K562 (cell line): ENCODE measurements around the gene RRAS. TPM values are rescaled to one million over a fixed set of nuclear protein-coding genes. Genes with fewer than 3 reads are reported as not detected.
A peak's percentile ranks its signal among the peaks of the same experiment; 100 is the strongest.

Experiments
- BHLHE40 ChIP-seq: IDR thresholded peaks from 2 replicates; pipeline ENCODE4 v1.6.1; 2011; ENCODE audit warnings: low read length, improper control_type of control experiment
- FOXM1 ChIP-seq, 2 experiments: fragments of 450-650 bp in 1 of 2; sonication (generic) in 1 of 2; formaldehyde crosslinking in 1 of 2; IDR thresholded peaks; 2 replicates each; pipeline versions ENCODE4 v1.6.1 to v1.9.0; 2017 to 2022; ENCODE audit warnings: low read depth in 2 of 2, mild to moderate bottlenecking in 2 of 2, missing genetic modification reagents in 1 of 2, moderate library complexity in 1 of 2
- KLF6 ChIP-seq: fragments of 250-450 bp; sonication (Bioruptor Pico); IDR thresholded peaks from 2 replicates; pipeline ENCODE4 v1.4.0; 2020; ENCODE audit warnings: mild to moderate bottlenecking, moderate library complexity, borderline replicate concordance
- NRF1 ChIP-seq, 2 experiments: fragments of 450-650 bp; IDR thresholded peaks in 1 of 2; conservative IDR thresholded peaks in 1 of 2; 2 replicates each; pipeline ENCODE4 v1.6.1; 2014; ENCODE audit warnings: mild to moderate bottlenecking in 2 of 2
- POLR3G ChIP-seq: IDR thresholded peaks from 2 replicates; pipeline ENCODE4 v1.6.1; 2011; ENCODE audit not compliant: insufficient read length, insufficient replicate concordance; ENCODE audit errors: extremely low read depth
- PYGO2 ChIP-seq: fragments of 450-650 bp; IDR thresholded peaks from 2 replicates; pipeline ENCODE4 v1.6.1; 2016; ENCODE audit warnings: mild to moderate bottlenecking, missing genetic modification characterization, moderate library complexity, missing compliant biosample characterization
- RHOXF2B ChIP-seq: fragments of 250-450 bp; sonication (Bioruptor Pico); conservative IDR thresholded peaks from 2 replicates; pipeline ENCODE4 v1.5.1; 2021
- RREB1 ChIP-seq: fragments of 250-450 bp; sonication (Bioruptor Pico); IDR thresholded peaks from 2 replicates; pipeline ENCODE4 v1.4.0; 2020
- SIRT6 ChIP-seq: IDR thresholded peaks from one replicate; pipeline ENCODE4 v1.6.1; 2012; ENCODE audit warnings: low read depth, mild to moderate bottlenecking, control low read depth, inconsistent platforms, low read length, moderate library complexity
- ZNF280A ChIP-seq: fragments of 450-650 bp; IDR thresholded peaks from 2 replicates; pipeline ENCODE4 v1.6.1; 2018; ENCODE audit warnings: mild to moderate bottlenecking, low read depth; ENCODE audit not compliant: partially characterized antibody
- polyA plus RNA-seq, 8 experiments: library from polyadenylated mRNA; depleted of rRNA in 4 of 8; stranded (reverse) in 5 of 8; unstranded in 3 of 8; fragments of >200 nt; fragmentation: Nextera tagmentation in 2 of 8; fragmentation: Illumina TruSeq in 1 of 8; extraction: Ambion mirVana in 2 of 8; extraction: Trizol in 1 of 8; gene quantifications; 2 replicates each; pipeline versions ENCODE4 v1.2.1 to v1.2.3, GENCODE V29; 2011 to 2014; ENCODE audit warnings: inconsistent platforms in 1 of 8, missing spikeins in 1 of 8
- total RNA-seq, 7 experiments: library from RNA; depleted of rRNA in 6 of 7; stranded (reverse); fragments of >200 nt in 6 of 7; fragmentation: Illumina TruSeq in 2 of 7; extraction: Trizol in 2 of 7; gene quantifications; 2 replicates each; pipeline versions ENCODE4 v1.2.1 to v1.2.3, GENCODE V29; 2011 to 2021; ENCODE audit warnings: low replicate concordance in 1 of 7
- TF ChIP-seq, protein P1 (sequence below), 2 experiments: fragments of 450-650 bp; IDR thresholded peaks; 2 replicates each; pipeline ENCODE4 v1.6.1; 2016; ENCODE audit warnings: mild to moderate bottlenecking in 2 of 2, borderline replicate concordance in 1 of 2, low read depth in 1 of 2, moderate library complexity in 1 of 2

Gene RRAS
- total and polyA plus RNA-seq, 9 of the 15 experiments (the other 6 are each of a cell fraction or from before 2014, with no cell fraction given) = 0.70 to 17.3 (median 8.2) TPM

- no peak for TF ChIP-seq RREB1 (CRISPR knock-in tag)
- TF ChIP-seq NRF1 (conservative IDR thresholded peaks at IDR 0.05 in 1 of 2, IDR thresholded peaks at IDR 0.05 in 1 of 2) = no peak
- TF ChIP-seq BHLHE40 = peak; percentile 94
- TF ChIP-seq KLF6 (CRISPR knock-in tag) = no peak
- TF ChIP-seq PYGO2 (tag) = no peak
- no peak for TF ChIP-seq SIRT6
- TF ChIP-seq RHOXF2B (CRISPR knock-in tag) = no peak
- no peak for TF ChIP-seq ZNF280A
- no peak for TF ChIP-seq POLR3G
- TF ChIP-seq, protein P1, sequence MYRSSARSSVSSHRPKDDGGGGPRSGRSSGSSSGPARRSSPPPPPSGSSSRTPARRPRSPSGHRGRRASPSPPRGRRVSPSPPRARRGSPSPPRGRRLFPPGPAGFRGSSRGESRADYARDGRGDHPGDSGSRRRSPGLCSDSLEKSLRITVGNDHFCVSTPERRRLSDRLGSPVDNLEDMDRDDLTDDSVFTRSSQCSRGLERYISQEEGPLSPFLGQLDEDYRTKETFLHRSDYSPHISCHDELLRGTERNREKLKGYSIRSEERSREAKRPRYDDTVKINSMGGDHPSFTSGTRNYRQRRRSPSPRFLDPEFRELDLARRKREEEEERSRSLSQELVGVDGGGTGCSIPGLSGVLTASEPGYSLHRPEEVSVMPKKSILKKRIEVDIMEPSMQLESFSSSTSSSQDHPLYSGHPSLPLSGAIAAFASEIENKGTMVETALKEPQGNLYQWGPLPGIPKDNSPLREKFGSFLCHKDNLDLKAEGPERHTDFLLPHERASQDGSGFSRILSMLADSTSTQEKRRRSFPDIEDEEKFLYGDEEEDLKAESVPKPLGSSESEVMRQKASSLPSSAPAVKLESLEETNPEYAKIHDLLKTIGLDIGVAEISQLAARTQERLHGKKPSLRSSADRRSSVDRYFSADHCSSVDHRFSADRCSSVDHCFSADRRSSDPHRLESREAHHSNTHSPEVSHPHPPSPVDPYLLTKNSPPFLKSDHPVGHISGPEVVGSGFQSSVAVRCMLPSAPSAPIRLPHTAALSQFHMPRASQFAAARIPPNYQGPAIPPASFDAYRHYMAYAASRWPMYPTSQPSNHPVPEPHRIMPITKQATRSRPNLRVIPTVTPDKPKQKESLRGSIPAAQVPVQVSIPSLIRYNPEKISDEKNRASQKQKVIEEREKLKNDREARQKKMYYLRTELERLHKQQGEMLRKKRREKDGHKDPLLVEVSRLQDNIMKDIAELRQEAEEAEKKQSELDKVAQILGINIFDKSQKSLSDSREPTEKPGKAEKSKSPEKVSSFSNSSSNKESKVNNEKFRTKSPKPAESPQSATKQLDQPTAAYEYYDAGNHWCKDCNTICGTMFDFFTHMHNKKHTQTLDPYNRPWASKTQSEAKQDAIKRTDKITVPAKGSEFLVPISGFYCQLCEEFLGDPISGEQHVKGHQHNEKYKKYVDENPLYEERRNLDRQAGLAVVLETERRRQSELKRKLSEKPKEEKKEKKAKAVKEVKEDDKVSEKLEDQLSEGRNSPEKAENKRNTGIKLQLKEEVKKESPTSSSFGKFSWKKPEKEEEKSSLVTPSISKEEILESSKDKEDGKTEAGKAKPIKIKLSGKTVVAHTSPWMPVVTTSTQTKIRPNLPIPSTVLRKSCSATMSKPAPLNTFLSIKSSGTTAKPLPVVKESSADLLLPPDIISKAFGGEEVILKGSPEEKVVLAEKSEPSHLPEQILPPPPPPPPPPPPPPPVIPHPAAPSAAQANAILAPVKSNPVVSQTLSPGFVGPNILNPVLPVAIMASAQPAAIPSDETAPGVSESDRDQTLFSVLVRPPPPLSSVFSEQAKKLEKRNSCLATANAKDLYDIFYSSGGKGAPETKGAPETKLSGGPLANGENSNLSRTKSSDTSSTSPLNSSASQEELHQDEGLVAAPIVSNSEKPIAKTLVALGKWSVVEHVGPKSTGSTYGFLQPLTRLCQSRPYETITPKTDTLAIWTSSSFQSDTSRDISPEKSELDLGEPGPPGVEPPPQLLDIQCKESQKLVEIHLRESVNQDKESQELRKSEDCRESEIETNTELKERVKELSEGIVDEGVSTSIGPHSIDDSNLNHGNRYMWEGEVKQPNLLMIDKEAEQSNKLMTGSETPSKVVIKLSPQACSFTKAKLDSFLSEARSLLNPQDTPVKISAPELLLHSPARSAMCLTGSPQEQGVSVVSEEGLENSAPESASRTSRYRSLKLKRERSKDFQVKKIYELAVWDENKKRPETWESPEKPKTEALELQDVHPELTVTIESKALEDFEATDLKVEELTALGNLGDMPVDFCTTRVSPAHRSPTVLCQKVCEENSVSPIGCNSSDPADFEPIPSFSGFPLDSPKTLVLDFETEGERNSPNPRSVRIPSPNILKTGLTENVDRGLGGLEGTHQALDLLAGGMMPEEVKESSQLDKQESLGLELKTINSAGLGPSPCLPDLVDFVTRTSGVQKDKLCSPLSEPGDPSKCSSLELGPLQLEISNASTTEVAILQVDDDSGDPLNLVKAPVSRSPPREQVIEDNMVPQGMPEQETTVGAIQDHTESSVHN (IDR thresholded peaks at IDR 0.05; ENCODE audit: borderline replicate concordance in 1 of 2, low read depth in 1 of 2) = no peak
- TF ChIP-seq FOXM1 (IDR thresholded peaks at IDR 0.05; ENCODE audit: low read depth) = peak; percentile 71
- TF ChIP-seq FOXM1 (CRISPR knock-in tag; IDR thresholded peaks at IDR 0.05; ENCODE audit: low read depth) = no peak
Observed at GRCh38 chr19:49676136-49676783, 36.3 kb upstream of the RRAS start (continued).
